ENCODE measurements around the gene E2F6.

DNA sequence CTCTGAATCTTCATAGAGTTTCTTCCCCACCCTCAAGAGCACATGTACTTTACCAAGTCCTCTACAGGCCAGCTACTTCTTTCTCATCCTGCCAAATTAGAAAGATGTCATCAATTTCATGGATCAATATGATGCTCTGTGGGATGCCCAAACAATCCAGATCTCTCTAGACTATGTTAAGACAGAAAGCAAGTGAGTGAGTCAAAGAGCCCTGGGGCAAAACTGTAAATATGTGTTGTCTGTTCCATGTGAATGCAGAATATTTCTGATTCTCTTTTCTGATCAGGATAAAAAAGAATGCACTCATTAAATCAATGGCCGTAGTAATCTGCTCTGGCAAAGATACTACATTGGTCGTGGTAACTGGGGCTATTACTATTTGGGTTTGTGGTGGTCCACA is 68.4 kb downstream of the E2F6 start:
- no peak for TF ChIP-seq POLR2A (IDR thresholded peaks at IDR 0.05; ENCODE audit: low read length)
- TF ChIP-seq GATA1 (IDR thresholded peaks at IDR 0.05; ENCODE audit: low read depth, low read length): no peak

Data from erythroblast (primary cell).